Body of pancreas (tissue), 4 donors: ENCODE measurements around the gene CNIH4. TPM values are rescaled to one million over a fixed set of nuclear protein-coding genes. Genes with fewer than 3 reads are reported as not detected.

Source experiments
- ATAC-seq: fragments of 150-250 bp; one replicate; pipeline ENCODE4 v1.9.1; 2016
- DNase-seq, 4 donors: peaks; one replicate each; pipeline ENCODE4 v3.0.0-alpha.2; 2019
- H3K27ac ChIP-seq, 4 donors: fragments of 200-600 bp; sonication (generic); 1 replicate in 3 of 4; 2 replicates in 1 of 4; pipeline versions ENCODE4 v1.5.1 to v1.6.1; 2016 to 2019; ENCODE audit warnings: mild to moderate bottlenecking in 1 of 4, mixed read lengths in 1 of 4, moderate library complexity in 1 of 4
- H3K27me3 ChIP-seq, 2 donors: fragments of 200-600 bp; sonication (generic); one replicate each; pipeline ENCODE4 v1.6.0; 2016; ENCODE audit warnings: mild to moderate bottlenecking in 1 of 2
- H3K36me3 ChIP-seq, 2 donors: fragments of 200-600 bp; sonication (generic); replicated peaks in 1 of 2; 2 replicates each; pipeline ENCODE4 v1.5.1; 2016; ENCODE audit warnings: low read depth in 2 of 2; ENCODE audit not compliant: insufficient read depth in 1 of 2
- H3K4me1 ChIP-seq: fragments of 200-600 bp; sonication (generic); one replicate; pipeline ENCODE4 v1.6.0; 2016
- H3K4me3 ChIP-seq, 2 donors: fragments of 200-600 bp; sonication (generic); 1 replicate in 1 of 2; 2 replicates in 1 of 2; pipeline ENCODE4 v1.5.1; 2016 to 2019
- H3K9me3 ChIP-seq, 3 donors: fragments of 200-600 bp; sonication (generic); 1 replicate in 2 of 3; 2 replicates in 1 of 3; pipeline ENCODE4 v1.5.1; 2016
- CTCF ChIP-seq, 7 experiments: fragments of 450-650 bp in 4 of 7; fragments of 200-600 bp in 3 of 7; sonication (generic) in 3 of 7; IDR thresholded peaks; one replicate each; pipeline ENCODE4 v1.5.1; 2016 to 2019; ENCODE audit warnings: antibody characterized with exemption in 7 of 7
- POLR2A ChIP-seq, 3 donors: fragments of 450-650 bp; IDR thresholded peaks; one replicate each; pipeline ENCODE4 v1.6.1; 2016; ENCODE audit warnings: antibody characterized with exemption in 3 of 3, mild to moderate bottlenecking in 2 of 3
- WGBS, 2 donors: methylation state at CpG; one replicate each; pipeline ENCODE4 v1.1.5; 2017; 5-methylcytosine and 5-hydroxymethylcytosine counted together
- intact Hi-C: fragments of 100-400 bp; cut with DNase I; formaldehyde crosslinking; loops from one replicate; pipeline ENCODE4 v1.15.1; 2023
- total RNA-seq, 2 donors: library from RNA; depleted of rRNA; stranded (reverse); fragments of >200 nt; gene quantifications; one replicate each; pipeline ENCODE4 v1.1.0, GENCODE V29; 2016

The CNIH4 gene
- total RNA-seq, 2 donors from 2014 or later = 15.0 to 35.3 TPM

DNA sequence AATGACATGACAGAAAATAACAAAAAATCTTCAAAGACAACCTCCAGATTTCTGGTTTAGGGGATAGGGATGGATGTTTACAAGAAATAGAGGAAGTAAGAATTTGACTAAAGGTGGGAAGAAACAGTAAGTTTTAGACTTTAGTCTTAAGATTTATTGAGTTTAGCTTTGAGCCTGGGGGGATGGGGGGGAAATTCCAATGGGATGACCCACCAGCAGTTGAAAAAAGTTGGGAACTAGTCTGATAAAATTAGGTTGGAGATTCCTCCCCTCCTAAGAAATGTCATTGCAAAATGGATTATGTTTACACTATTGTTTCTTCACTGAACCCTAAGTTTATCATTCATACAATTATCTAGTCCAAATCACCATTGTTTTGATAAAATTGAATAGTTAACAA, 49.5 kb downstream of the CNIH4 start:
- intact Hi-C loops = no loop called here
- TF ChIP-seq POLR2A (IDR thresholded peaks at IDR 0.05) = no peak
- TF ChIP-seq CTCF (IDR thresholded peaks at IDR 0.05) = no peak
- no peak for ATAC-seq
- Histone ChIP-seq H3K36me3 (peaks cover 11 to 31% of the 10 kb centered on the region in 2 donors), H3K4me3 (no peak overlapping the region), H3K9me3 (no peaks in the 10 kb centered on the region), H3K27ac (no peak overlapping the region), H3K4me1 (peaks cover 9% of the 10 kb centered on the region), H3K27me3 (no peaks in the 10 kb centered on the region)
- no peak for DNase-seq

DNA sequence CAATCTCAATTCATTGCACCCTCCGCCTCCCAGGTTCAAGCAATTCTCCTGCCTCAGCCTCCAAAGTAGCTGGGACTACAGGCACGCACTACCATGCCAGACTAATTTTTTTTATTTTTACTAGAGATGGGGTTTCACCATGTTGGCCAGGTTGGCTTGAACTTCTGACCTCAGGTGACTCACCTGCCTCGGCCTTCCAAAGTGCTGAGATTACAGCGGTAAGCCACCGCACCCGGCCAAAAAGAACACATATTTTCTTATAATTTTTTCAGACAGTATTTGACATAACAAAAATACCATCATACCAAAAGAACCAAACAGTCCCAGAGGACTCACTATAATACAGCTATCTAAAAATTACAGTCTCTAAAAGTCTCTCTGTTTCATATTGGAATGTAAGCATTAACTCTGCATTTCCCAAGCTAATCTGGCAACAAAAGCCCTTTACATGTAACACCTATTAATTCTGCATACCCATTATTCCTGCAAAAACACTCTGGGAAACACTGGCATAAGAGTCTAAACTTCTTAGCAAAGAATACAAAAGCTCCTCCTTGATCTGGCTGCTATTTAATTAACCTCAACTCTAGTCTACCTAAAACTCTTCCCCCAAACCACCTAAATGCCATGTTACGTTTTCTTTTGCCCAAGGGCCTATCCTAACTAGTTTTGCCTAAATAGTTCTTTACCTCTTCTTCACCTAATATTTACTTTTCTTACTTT, 51.1 kb downstream of the CNIH4 start:
- peaks cover 11 to 28% of the 10 kb centered on the region in 2 donors for H3K36me3 ChIP-seq
- no peaks in the 10 kb centered on the region for H3K9me3 ChIP-seq
- 65 to 77% methylated on average over 7 of the region's 7 CpGs for WGBS, 2 donors
- intact Hi-C loops = no loop called here
- H3K27me3 ChIP-seq = no peaks in the 10 kb centered on the region
- no peak for TF ChIP-seq POLR2A (IDR thresholded peaks at IDR 0.05)
- no peak for TF ChIP-seq CTCF (IDR thresholded peaks at IDR 0.05)
- no peak overlapping the region for H3K4me3 ChIP-seq
- H3K27ac ChIP-seq = no peak overlapping the region
- H3K4me1 ChIP-seq = peaks cover 9% of the 10 kb centered on the region
- peak in 1 of 4 donors; percentile 24 for DNase-seq
- ATAC-seq = no peak

GRCh38 chr1:224408294-224408590, 51.6 kb downstream of the CNIH4 start:
- Histone ChIP-seq H3K9me3 (no peaks in the 10 kb centered on the region), H3K27me3 (no peaks in the 10 kb centered on the region), H3K36me3 (peaks cover 7 to 25% of the 10 kb centered on the region in 2 donors), H3K4me3 (no peak overlapping the region), H3K4me1 (peaks cover 9% of the 10 kb centered on the region), H3K27ac (no peak overlapping the region)
- ATAC-seq = no peak
- intact Hi-C loops = no loop called here
- WGBS, 2 donors = 94 to 96% methylated on average over 1 of the region's 1 CpG
- DNase-seq = no peak
- TF ChIP-seq CTCF (IDR thresholded peaks at IDR 0.05) = no peak
- no peak for TF ChIP-seq POLR2A (IDR thresholded peaks at IDR 0.05)

- intact Hi-C loops = no loop called here
Measured at GRCh38 chr1:224411766-224412165, 55.1 kb downstream of the CNIH4 start.

More at GRCh38 chr1:224411766-224412165, 55.1 kb downstream of the CNIH4 start:
- H3K4me3 ChIP-seq = no peak overlapping the region
- TF ChIP-seq CTCF (IDR thresholded peaks at IDR 0.05) = no peak
- 84 to 100% methylated on average over 1 of the region's 1 CpG for WGBS, 2 donors
- DNase-seq (no peak), ATAC-seq (no peak)
- no peak overlapping the region for H3K27ac ChIP-seq
- H3K27me3 ChIP-seq = no peaks in the 10 kb centered on the region
- peaks cover 9% of the 10 kb centered on the region for H3K4me1 ChIP-seq
- no peaks in the 10 kb centered on the region for H3K9me3 ChIP-seq
- peaks cover 14 to 21% of the 10 kb centered on the region in 2 donors for H3K36me3 ChIP-seq
